GM23248 (cell line): Measurements from ENCODE around the gene HSPA1A. TPM values are rescaled to one million over a fixed set of nuclear protein-coding genes. Genes with fewer than 3 reads are reported as not detected.

Experiments used
- DNase-seq: peaks from one replicate; pipeline ENCODE4 v3.0.0-alpha.2; 2015
- H2AFZ ChIP-seq: fragments of 200-600 bp; sonication (generic); 2 replicates; pipeline ENCODE4 v1.6.1; 2016; ENCODE audit warnings: antibody characterized with exemption
- H3F3A ChIP-seq: fragments of 200-600 bp; sonication (generic); 2 replicates; pipeline ENCODE4 v1.6.1; 2016; ENCODE audit warnings: mild to moderate bottlenecking, antibody characterized with exemption, mixed run types; ENCODE audit not compliant: insufficient read depth
- H3K27ac ChIP-seq: fragments of 200-600 bp; sonication (generic); 2 replicates; pipeline ENCODE4 v1.5.1; 2016; ENCODE audit warnings: mild to moderate bottlenecking
- H3K27me3 ChIP-seq: fragments of 200-600 bp; sonication (generic); replicated peaks from 2 replicates; pipeline ENCODE4 v1.6.1; 2016; ENCODE audit warnings: mild to moderate bottlenecking; ENCODE audit not compliant: insufficient read depth
- H3K36me3 ChIP-seq: fragments of 200-600 bp; sonication (generic); 2 replicates; pipeline ENCODE4 v1.6.1; 2016; ENCODE audit warnings: low read depth, mild to moderate bottlenecking
- H3K4me1 ChIP-seq: fragments of 200-600 bp; sonication (generic); 2 replicates; pipeline ENCODE4 v1.6.1; 2016; ENCODE audit warnings: mild to moderate bottlenecking; ENCODE audit not compliant: insufficient read depth
- H3K4me2 ChIP-seq: fragments of 200-600 bp; sonication (generic); one replicate; pipeline ENCODE4 v1.6.1; 2016; ENCODE audit warnings: mild to moderate bottlenecking; ENCODE audit not compliant: unreplicated experiment
- H3K4me3 ChIP-seq: fragments of 200-600 bp; sonication (generic); 2 replicates; pipeline ENCODE4 v1.5.1; 2016; ENCODE audit warnings: mild to moderate bottlenecking
- H3K79me2 ChIP-seq: fragments of 200-600 bp; sonication (generic); 2 replicates; pipeline ENCODE4 v1.6.1; 2016; ENCODE audit warnings: mild to moderate bottlenecking; ENCODE audit not compliant: insufficient read depth
- H3K9ac ChIP-seq: fragments of 200-600 bp; sonication (generic); 2 replicates; pipeline ENCODE4 v1.6.1; 2016; ENCODE audit warnings: mild to moderate bottlenecking
- H3K9me2 ChIP-seq: fragments of 200-600 bp; sonication (generic); 2 replicates; pipeline ENCODE4 v1.6.1; 2016; ENCODE audit warnings: mixed run types, mild to moderate bottlenecking, moderate library complexity; ENCODE audit not compliant: insufficient read depth
- H3K9me3 ChIP-seq: fragments of 200-600 bp; sonication (generic); one replicate; pipeline ENCODE4 v1.6.1; 2017; ENCODE audit warnings: low read depth
- H4K20me1 ChIP-seq: fragments of 200-600 bp; sonication (generic); 2 replicates; pipeline ENCODE4 v1.6.0; 2016; ENCODE audit not compliant: insufficient read depth
- EZH2 ChIP-seq: fragments of 200-600 bp; sonication (generic); IDR thresholded peaks from 2 replicates; pipeline ENCODE4 v1.6.1; 2018; ENCODE audit warnings: antibody characterized with exemption, mild to moderate bottlenecking; ENCODE audit not compliant: insufficient read depth, poor library complexity, severe bottlenecking
- EZH2phosphoT487 ChIP-seq: fragments of 200-600 bp; sonication (generic); IDR thresholded peaks from 2 replicates; pipeline ENCODE4 v1.6.1; 2018; ENCODE audit warnings: antibody characterized with exemption, moderate library complexity, mild to moderate bottlenecking, low read depth; ENCODE audit not compliant: insufficient read depth
- WGBS, 2 experiments: methylation state at CpG; one replicate each; pipeline ENCODE4 v1.1.6; 2015 to 2017; ENCODE audit warnings: low lambda C conversion rate in 2 of 2, low coverage in 1 of 2; ENCODE audit errors: missing lambda C conversion rate in 2 of 2; 5-methylcytosine and 5-hydroxymethylcytosine counted together
- in situ Hi-C: fragments of 300-500 bp; cut with MboI; formaldehyde crosslinking; loops from 2 replicates; pipeline ENCODE4 v1.15.0; 2020
- polyA plus RNA-seq: library from polyadenylated mRNA; unstranded; fragments of >200 nt; fragmentation: Nextera tagmentation; extraction: Ambion mirVana; gene quantifications from 2 replicates; pipeline ENCODE4 v1.2.1, GENCODE V29; 2016
- total RNA-seq: library from RNA; depleted of rRNA; stranded (reverse); fragments of >200 nt; shearing (Covaris generic); gene quantifications from 2 replicates; pipeline ENCODE4 v1.2.3, GENCODE V29; 2014; rRNA removed

HSPA1A gene
- 86.1 and 107 TPM in 2 replicates for total RNA-seq
- 67.5 and 76.3 TPM in 2 replicates for polyA plus RNA-seq

DNA sequence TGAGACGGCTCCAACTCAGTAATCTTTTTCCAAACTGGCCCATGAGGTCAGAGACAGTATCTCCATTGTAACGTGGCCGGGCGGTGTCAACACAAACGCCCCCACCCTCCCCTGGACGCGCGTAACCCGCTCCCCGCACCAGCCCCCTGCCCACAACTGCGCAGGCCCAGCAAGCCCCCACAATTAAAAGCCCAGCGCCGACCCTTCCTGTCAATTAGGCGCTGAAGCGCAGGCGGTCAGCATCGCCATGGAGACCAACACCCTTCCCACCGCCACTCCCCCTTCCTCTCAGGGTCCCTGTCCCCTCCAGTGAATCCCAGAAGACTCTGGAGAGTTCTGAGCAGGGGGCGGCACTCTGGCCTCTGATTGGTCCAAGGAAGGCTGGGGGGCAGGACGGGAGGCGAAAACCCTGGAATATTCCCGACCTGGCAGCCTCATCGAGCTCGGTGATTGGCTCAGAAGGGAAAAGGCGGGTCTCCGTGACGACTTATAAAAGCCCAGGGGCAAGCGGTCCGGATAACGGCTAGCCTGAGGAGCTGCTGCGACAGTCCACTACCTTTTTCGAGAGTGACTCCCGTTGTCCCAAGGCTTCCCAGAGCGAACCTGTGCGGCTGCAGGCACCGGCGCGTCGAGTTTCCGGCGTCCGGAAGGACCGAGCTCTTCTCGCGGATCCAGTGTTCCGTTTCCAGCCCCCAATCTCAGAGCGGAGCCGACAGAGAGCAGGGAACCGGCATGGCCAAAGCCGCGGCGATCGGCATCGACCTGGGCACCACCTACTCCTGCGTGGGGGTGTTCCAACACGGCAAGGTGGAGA lies at the start of gene HSPA1A, which contains the start of gene HSPA1L:
Gene HSPA1A, plus strand, starts transcription at position 519 of the 814 bp plus-strand sequence. Its CDS starts 214 bp downstream, at position 733.
Gene HSPA1L, minus strand, starts transcription at position 259 of the 814 bp plus-strand sequence. CDS start 3,311 bp downstream, outside the sequence.
- Histone ChIP-seq H3K9ac (peak within 1 kb of the TSS; percentile 85), H3K27ac (peak within 1 kb of the TSS; percentile 95), H3K4me2 (peak within 1 kb of the TSS; percentile 90), H3K27me3 (no peaks in the 10 kb centered on the region), H3F3A (peaks cover 44% of the 10 kb centered on the region), H3K9me3 (no peaks in the 10 kb centered on the region), H3K4me3 (peak within 1 kb of the TSS; percentile 81), H3K36me3 (no peaks in the 10 kb centered on the region), H3K9me2 (no peaks in the 10 kb centered on the region), H3K79me2 (peaks cover 28% of the 10 kb centered on the region), H2AFZ (peak within 1 kb of the TSS; percentile 92), H4K20me1 (no peaks in the 10 kb centered on the region), H3K4me1 (peaks cover 30% of the 10 kb centered on the region)
- 0% methylated on average over 41 to 56 of the region's 56 CpGs for WGBS, 2 experiments
- in situ Hi-C loops, result no loop called here
- peak; percentile 96 for DNase-seq
- TF ChIP-seq EZH2phosphoT487 (no peak), EZH2 (no peak)

DNA sequence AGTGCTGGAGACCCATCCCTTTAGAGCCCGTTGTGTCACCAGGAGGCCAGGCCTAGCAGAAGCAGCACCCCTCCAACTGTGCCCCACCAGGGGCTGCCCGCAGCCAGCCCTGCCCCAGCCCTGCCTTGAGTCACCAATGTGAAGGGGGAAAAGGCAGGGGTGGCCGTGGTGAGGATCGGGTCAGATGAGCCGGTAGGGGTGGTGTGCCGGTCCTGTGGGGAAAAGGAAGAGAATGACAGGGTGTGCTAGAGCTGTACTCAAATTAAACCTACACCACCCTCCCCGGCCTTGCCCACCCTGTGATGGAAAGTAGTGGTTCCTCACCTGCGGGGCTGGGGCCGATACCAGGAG lies 49.8 kb upstream of the HSPA1A start:
- no peaks in the 10 kb centered on the region for H3K9me3 ChIP-seq
- H3K9me2 ChIP-seq, result no peaks in the 10 kb centered on the region
- H3K9ac ChIP-seq, result no peak overlapping the region
- peaks cover 9% of the 10 kb centered on the region for H3K4me1 ChIP-seq
- no peak for DNase-seq
- no peaks in the 10 kb centered on the region for H3K79me2 ChIP-seq
- no peaks in the 10 kb centered on the region for H3F3A ChIP-seq
- H3K4me2 ChIP-seq, result no peak overlapping the region
- WGBS, 2 experiments, result 83 to 88% methylated on average over 9 of the region's 9 CpGs
- TF ChIP-seq EZH2 (no peak), EZH2phosphoT487 (no peak)
- in situ Hi-C loops, result no loop called here
- H3K4me3 ChIP-seq, result no peak overlapping the region
- H2AFZ ChIP-seq, result no peak overlapping the region
- H3K27ac ChIP-seq, result no peak overlapping the region
- no peaks in the 10 kb centered on the region for H3K36me3 ChIP-seq
- H4K20me1 ChIP-seq, result no peaks in the 10 kb centered on the region
- no peaks in the 10 kb centered on the region for H3K27me3 ChIP-seq

GRCh38 chr6:31765910-31766794 lies 49.2 kb upstream of the HSPA1A start:
- H3K27me3 ChIP-seq, result no peaks in the 10 kb centered on the region
- H3K4me2 ChIP-seq, result peak overlapping the region; percentile 67
- no peaks in the 10 kb centered on the region for H3K79me2 ChIP-seq
- H3K9ac ChIP-seq, result peak overlapping the region; percentile 5; the same call in 1 of the 2 replicates
- TF ChIP-seq EZH2phosphoT487, result no peak
- TF ChIP-seq EZH2, result no peak
- H3K9me3 ChIP-seq, result no peaks in the 10 kb centered on the region
- no peaks in the 10 kb centered on the region for H3K9me2 ChIP-seq
- no peaks in the 10 kb centered on the region for H3K36me3 ChIP-seq
- peak; percentile 35 for DNase-seq
- H2AFZ ChIP-seq, result peak overlapping the region; percentile 71
- in situ Hi-C loops, result no loop called here
- peaks cover 9% of the 10 kb centered on the region for H3K4me1 ChIP-seq
- H3K4me3 ChIP-seq, result peak overlapping the region; percentile 39
- no peaks in the 10 kb centered on the region for H4K20me1 ChIP-seq
- H3K27ac ChIP-seq, result no peak overlapping the region
- H3F3A ChIP-seq, result no peaks in the 10 kb centered on the region
- 35 to 36% methylated on average over 35 to 42 of the region's 42 CpGs for WGBS, 2 experiments

DNA sequence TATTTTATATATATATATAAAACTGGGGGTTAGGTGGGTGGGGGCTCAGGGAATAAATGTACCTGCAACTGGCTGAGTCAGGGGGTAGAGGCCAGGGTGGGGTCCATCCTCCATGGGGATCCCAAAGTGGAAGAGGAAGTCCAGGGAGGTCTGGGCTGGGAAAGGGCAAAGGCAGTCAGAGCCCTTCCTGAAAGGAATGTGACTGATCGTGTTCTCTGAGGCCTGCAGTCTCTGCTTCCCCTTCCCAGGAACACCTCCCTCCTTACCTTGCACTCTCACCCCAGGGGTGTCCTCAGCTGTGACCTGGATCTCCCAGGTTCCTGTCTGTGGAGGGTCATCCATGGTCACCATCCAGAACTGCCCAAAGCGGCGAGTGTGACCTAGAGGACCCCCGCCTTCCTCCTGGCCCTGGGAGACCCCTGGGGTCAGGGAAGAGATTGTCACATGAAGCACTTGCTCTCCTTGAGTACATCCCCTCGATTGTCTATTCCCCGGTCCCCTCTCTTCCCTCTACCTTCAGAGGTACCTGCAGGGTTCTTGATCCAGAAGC lies 48.2 kb upstream of the HSPA1A start:
- Histone ChIP-seq H3K36me3 (no peaks in the 10 kb centered on the region), H3K9ac (no peak overlapping the region), H3K9me3 (no peaks in the 10 kb centered on the region), H3K79me2 (no peaks in the 10 kb centered on the region), H3F3A (no peaks in the 10 kb centered on the region), H3K4me1 (peaks cover 9% of the 10 kb centered on the region), H2AFZ (no peak overlapping the region), H3K4me3 (no peak overlapping the region), H3K27ac (no peak overlapping the region), H3K27me3 (no peaks in the 10 kb centered on the region), H3K4me2 (no peak overlapping the region), H4K20me1 (no peaks in the 10 kb centered on the region), H3K9me2 (no peaks in the 10 kb centered on the region)
- in situ Hi-C loops, result no loop called here
- TF ChIP-seq EZH2phosphoT487, result no peak
- TF ChIP-seq EZH2, result no peak
- WGBS, 2 experiments, result 77 to 82% methylated on average over 6 of the region's 6 CpGs
- DNase-seq, result no peak
